MV-4-11 (cell line): ENCODE results near the gene TIMM13.
A peak's percentile ranks its signal among the peaks of the same experiment; 100 is the strongest.
"Not testable (repeated sequence)": the region's sequence is repeated elsewhere in the genome, so short reads cannot be mapped to it uniquely, and the experiment has no call there.

Experiments
- DNase-seq: peaks from one replicate; lab custom pipeline; 2025; lab: John Stamatoyannopoulos, UW

Gene TIMM13

GRCh38 chr19:2431318-2432055 lies 4.1 kb upstream of the TIMM13 start:
- DNase-seq: no peak

DNA sequence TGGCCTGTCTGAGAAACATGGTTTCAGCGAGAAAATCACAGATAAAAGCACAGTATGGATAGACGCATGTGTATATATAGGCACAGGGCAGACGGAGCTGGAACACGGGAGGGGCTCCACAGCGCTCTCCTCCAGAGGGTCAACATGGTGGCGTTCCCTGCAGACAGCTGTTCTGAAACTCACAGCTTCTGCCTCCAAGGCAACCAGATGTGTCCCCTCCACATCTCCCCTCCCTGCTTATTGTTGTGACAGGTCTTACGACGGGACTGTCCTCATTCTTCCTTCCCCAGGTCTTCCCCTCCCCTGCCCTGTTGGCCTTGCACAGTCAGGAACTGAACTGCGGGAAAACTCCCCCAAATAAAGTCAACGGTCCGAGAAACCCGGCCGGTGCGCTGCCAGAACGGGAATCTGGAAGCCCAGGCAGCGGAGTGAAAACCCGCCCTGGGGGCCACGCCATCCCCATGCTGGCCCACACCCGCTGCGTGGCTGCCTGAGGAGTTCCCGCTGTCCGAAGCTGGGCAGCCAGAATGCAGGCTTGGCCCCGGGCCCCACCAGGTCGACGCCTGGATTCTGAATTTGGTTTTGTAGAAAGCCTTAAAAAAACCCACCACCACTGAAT lies 2.6 kb upstream of the TIMM13 start:
- no peak for DNase-seq

GRCh38 chr19:2428756-2429711 lies 1.6 kb upstream of the TIMM13 start:
- DNase-seq: no peak

DNA sequence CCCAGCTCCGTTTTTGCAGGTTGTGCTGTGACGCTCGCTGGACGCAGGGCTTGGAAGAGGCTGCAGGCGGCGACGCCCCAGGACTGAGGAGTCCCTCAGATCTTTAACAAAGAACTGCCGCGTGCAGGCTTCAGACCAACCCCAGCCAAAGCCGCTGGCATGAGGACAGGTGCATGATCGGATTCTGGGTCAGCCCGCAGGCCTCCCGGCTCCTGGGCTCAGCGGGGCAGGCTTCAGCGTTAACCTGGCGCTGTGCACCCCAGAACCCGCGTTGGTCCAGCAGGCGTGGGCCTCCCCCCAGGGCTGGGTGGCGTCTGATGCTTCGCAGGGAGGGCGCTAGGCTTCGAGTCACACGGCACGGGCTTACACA lies 920 bp upstream of the TIMM13 start:
- no peak for DNase-seq

GRCh38 chr19:2426611-2427428 lies 566 bp downstream of the TIMM13 start:
- DNase-seq: peak; percentile 44

- no peak for DNase-seq
Observed at GRCh38 chr19:2425622-2426581, 1.5 kb downstream of the TIMM13 start.

- DNase-seq: no peak
Observed at GRCh38 chr19:2424686-2425621, 2.4 kb downstream of the TIMM13 start.

- DNase-seq: no peak
Observed at GRCh38 chr19:2423915-2424685, 3.3 kb downstream of the TIMM13 start.

- peak; percentile 22 for DNase-seq
Observed at GRCh38 chr19:2423071-2423914, 4.1 kb downstream of the TIMM13 start.

DNA sequence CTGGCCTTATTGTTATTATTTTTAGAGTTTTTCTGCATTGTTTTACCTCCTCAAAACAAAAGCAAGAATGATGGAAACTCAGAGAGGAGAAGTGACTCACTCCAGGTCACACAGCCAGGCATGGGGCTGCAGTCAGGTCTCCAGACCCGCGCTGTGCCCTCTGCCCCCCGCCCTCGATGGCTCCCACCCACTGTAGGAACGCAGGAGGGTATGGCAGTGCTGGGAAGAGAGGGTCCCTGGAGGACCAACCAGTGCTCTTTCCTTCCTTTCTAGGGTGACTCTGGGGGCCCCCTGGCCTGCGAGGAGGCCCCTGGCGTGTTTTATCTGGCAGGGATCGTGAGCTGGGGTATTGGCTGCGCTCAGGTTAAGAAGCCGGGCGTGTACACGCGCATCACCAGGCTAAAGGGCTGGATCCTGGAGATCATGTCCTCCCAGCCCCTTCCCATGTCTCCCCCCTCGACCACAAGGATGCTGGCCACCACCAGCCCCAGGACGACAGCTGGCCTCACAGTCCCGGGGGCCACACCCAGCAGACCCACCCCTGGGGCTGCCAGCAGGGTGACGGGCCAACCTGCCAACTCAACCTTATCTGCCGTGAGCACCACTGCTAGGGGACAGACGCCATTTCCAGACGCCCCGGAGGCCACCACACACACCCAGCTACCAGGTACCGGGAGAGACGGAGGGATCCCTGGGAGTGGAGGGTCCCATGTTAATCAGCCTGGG lies 5.6 kb downstream of the TIMM13 start:
- no peak for DNase-seq

- no peak for DNase-seq
Observed at GRCh38 chr19:2420490-2420889, 6.9 kb downstream of the TIMM13 start.

DNA sequence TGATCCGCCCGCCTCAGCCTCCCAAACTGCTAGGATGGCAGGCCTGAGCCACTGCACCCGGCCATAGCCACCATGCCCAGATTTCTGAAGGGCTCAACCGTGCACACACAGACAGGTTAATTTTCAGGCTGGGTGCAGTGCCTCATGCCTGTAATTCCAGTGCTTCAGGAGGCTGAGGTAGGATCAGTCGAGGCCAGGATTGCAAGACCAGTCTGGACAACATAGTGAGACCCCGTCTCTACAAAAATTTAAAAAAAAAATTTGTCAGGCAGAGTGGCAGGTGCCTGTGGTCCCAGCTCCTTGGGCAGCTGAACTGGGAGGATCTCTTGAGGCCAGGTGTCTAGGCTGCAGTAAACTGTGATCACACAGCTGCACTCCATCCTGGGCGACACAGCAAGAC lies 7.6 kb downstream of the TIMM13 start:
- DNase-seq: no peak

DNA sequence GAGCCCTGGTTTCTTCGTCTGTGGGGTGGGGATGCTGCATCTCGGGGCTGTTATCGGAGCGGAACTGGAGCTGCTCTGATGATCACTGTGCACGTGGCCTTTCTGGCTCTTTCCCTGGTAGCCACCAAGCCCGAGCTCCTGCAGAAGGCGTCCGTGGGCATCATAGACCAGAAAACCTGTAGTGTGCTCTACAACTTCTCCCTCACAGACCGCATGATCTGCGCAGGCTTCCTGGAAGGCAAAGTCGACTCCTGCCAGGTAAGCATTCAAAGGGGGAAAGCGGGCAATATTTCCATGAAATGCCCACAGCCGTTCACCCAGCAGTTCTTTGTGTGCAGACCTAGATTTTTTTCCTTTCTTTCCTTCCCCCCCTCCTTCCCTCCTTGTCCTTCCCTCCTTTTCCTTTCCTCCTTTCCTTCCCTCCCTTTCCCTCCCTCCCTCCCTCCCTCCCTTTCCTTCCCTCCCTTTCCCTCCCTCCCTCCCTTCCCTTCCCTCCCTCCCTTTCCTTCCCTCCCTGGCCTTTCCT lies 9.4 kb downstream of the TIMM13 start:
- no peak for DNase-seq

GRCh38 chr19:2417436-2417835 lies 9.9 kb downstream of the TIMM13 start:
- DNase-seq: not testable (repeated sequence)

DNA sequence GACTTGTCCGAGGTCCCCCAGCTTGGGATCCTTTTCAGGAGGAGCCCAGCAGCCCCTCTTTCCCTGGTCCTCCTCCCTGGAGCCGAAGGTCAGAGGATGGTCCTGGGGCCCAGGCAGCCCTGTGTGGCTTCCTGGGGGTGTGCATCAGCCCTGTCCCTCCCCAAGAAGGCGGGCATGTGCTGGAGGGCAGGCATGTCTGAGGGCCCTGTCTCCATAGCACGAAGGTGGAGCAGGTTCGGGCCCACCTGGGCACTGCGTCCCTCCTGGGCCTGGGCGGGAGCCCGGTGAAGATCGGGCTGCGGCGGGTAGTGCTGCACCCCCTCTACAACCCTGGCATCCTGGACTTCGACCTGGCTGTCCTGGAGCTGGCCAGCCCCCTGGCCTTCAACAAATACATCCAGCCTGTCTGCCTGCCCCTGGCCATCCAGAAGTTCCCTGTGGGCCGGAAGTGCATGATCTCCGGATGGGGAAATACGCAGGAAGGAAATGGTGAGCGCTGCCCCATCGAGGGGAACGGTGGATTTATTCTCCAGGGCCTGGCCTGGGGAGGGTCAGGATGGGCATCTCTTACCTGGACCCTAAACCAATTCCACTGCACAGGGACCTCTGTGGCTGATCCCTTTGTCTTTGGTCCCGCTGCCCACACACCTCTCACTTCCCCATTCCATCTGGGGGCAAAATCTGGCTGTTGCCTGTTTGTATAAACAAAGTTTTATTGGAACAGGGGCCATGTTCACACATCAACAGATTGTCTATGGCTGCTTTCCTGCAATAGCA lies 10.9 kb downstream of the TIMM13 start:
- DNase-seq: peak; percentile 46

DNA sequence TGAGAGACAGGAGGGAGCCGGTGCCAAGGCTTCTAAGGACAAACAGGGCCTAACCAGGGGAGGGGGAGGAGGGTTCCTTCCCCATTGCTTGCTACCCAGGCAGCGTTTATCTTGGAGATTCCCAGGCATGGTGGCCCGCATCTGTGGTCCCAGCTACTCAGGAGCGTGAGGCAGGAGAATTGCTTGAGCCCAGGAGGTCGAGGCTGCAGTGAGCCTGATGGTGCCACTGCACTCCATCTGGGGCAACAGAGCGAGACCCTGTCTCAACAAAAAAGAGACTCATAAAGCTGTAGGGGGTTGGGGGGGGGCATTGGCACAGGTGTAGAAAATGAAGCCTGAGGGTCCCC lies 11.4 kb downstream of the TIMM13 start:
- DNase-seq: no peak
